Colon (tissue), 2 donors: Measurements from ENCODE around the gene FABP3.
"Not testable (repeated sequence)": the region's sequence is repeated elsewhere in the genome, so short reads cannot be mapped to it uniquely, and the experiment has no call there.

ENCODE experiments used
- FAIRE-seq: peaks from 2 replicates; lab custom pipeline; 2012; peaks lifted over from hg19 to GRCh38; lab: Jason Lieb, UNC
- donor health status: control.
- donor health status: control.

Gene FABP3

GRCh38 chr1:31398246-31398645, 25.4 kb upstream of the FABP3 start:
- FAIRE-seq: no peak

DNA sequence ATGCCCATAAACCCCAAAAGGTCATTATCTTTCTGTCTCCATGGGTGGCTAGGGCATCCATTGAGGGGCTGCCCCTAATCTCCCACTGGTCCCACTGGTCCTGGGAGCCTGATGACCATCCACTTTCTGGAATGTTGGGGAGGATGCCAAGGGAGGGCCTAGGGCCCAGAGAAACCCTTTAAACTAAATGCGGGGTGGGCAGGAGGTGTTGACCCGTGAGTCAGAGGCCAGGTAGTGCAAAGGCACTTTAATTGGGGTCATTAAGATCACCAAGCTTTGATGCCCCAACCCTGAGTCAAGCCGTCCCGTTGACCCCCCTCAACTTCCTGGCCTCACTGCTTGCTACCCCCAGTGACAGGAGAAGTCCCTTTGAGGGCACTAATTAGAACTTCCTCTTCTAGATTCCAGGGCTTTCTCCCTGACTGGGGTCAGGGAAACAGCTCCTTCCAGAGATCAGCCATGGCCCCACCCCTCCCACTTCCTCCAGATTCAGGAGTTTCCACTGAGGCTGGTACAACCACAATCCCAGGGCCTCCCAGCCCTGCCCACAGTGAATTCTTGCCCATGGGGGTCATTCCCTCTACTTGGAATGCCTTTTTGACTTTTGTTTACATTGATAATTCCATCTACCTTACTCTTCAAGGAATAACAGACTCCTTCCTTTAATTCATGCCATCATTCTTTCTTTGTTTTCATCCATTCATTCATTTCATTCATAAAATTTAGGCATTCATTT, 24.7 kb upstream of the FABP3 start:
- FAIRE-seq: no peak

DNA sequence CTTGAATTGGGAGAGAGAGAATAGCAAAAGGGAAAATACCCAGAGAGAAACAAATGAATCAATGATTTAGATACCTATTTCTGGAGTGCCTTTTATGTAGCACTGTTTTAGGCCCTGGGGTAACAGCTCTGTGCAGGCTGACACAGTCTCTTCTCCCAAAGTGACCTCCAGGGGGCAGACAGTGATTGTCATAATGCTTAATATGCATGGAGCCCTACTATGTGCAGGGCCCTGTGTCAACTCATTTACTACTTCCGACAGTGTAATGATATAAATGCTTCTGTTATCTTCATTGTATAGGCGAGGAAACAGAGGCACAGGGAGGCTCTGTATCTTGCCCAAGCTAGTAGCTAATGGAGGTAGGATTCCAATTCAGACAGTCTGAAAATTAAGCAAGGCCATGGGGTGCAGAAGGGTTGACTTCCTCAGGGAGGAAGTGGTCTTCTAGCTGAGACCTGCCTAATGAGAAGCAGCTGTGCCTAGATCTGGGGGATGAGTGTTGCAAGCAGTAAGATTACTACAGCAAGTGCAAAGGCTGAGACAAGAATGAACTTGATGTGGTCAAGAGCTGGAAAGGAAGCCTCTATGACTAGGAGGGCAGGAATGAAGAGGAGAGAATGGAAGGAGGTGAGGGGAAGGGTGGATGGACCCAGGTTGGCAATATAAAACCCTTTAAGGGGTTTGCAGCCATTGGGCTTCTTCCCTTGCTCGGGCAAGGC, 23.9 kb upstream of the FABP3 start:
- FAIRE-seq: no peak

- FAIRE-seq: no peak
Measured at GRCh38 chr1:31394584-31395193, 21.8 kb upstream of the FABP3 start.

DNA sequence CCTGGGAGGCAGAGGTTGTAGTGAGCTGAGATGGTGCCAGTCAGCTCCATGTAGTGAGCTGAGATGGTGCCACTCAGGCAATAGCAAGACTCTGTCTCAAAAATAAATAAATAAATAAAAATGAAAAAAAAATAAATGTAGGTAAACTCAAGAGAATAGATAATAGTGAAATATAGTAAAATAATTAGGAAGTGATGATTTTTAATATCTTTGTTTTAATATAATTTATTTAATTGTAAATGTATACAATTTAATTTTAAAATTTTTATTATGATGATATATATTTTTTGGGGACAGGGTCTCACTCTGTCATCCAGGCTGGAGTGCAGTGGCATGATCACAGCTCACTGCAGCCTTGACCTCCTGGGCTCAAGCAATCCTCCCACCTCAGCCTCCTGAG, 20.6 kb upstream of the FABP3 start:
- FAIRE-seq: no peak

- no peak for FAIRE-seq
Measured at GRCh38 chr1:31390071-31390470, 17.2 kb upstream of the FABP3 start.

- FAIRE-seq: no peak
Measured at GRCh38 chr1:31389616-31390015, 16.7 kb upstream of the FABP3 start.

DNA sequence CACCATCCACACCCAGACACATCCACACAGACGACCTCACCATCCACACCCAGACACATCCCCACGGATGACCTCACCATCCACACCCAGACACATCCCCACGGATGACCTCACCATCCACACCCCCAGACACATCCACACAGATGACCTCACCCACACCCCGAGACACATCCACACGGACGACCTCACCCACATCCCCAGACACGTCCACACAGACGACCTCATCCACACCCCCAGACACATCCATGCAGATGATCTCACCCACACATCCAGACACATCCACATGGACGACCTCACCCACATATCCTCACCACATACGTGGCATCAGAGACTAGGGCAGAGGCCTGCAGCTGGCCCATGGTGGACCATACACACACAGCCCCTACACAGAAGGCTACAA, 14.7 kb upstream of the FABP3 start:
- no peak for FAIRE-seq

DNA sequence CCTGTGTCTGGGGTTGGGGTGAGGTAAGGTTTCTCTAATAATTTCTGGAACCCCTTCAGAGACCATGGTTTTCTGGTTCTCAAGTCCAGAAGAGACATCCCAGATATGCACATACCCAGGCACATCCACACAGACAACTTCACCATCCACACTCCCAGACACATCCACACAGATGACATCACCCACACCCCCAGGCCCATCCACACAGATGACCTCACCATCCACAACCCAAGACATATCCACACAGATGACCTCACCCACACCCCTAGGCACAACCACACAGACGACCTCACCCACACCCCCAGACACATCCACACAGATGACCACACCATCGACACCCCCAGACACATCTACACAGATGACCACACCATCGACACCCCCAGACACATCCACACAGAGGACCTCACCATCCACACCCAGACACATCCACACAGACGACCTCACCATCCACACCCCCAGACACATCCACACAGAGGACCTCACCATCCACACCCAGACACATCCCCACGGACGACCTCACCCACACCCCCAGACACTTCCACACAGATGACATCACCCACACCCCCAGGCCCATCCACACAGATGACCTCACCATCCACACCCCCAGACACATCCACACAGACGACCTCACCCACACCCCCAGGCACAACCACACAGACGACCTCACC, 13.8 kb upstream of the FABP3 start:
- not testable (repeated sequence) for FAIRE-seq

DNA sequence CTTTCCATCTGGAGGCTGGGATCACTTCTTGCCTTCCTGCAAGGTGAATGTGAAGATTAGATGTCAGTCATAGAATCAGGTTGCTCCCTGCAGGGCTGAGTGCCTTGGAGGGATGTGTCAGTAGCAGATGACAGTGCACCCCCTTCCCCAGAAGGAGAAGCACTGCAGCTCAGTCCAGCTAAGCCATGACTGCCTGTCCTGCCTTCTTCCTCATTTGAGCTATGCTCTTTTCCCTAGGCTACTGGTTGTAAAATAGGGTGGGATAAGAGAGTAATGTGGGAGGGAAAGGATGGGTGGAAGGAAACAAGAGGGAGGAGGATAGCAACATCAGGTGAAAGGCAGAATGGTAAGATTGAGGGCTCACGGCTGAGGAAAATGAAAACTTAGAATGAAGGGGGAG, 11.1 kb upstream of the FABP3 start:
- FAIRE-seq: no peak

DNA sequence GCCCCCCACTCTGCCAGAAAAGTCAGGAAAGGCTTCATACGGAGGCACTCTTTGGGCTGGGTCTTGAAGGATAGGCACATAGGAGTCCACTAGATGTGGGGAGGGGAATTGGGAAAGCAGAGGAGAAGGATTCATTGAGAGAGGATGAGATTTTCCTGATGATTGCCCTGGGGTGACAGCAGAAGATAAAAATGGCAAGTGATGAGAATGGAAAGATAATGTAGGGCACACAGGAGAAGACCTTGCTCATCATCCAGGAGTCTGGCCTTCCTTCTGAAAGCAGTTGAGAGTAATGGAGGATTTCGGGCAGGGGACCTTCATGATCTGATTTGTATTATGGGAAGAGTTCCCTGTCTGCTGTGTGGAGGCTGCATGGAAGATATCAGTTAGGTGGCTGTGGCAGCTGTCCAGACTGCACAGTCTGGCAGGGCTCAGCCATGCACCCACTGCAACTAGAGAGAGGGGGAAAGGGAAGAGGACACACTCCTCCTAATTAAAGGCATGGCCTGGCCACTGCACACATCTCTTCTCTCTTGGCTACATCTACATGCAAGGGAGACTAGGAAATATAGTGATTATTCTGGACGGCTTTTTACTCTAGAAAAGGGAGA, 9.6 kb upstream of the FABP3 start:
- no peak for FAIRE-seq

- no peak for FAIRE-seq
Measured at GRCh38 chr1:31381394-31382294, 8.8 kb upstream of the FABP3 start.

DNA sequence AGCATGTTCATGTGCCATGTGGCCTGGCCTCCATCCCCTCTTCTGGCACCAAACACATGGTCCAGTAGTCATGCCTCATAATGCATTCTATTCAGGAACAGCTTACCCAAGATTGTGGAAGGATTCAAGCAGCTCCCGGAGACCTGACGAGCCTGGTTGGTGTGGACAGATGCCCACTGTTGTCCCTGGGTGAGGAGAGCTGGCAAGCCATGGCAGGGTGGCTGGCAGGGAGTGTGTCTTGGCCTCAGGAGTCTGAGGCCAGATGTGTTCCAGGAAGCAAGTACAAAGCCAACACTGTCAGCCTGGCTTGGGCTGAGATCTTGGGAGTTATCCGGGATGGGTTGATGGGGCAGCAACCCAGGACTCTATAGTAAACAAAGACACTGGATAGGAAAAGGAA, 7.3 kb upstream of the FABP3 start:
- FAIRE-seq: no peak

- no peak for FAIRE-seq
Measured at GRCh38 chr1:31378001-31378400, 5.1 kb upstream of the FABP3 start.

GRCh38 chr1:31377364-31377863, 4.5 kb upstream of the FABP3 start:
- FAIRE-seq: no peak

DNA sequence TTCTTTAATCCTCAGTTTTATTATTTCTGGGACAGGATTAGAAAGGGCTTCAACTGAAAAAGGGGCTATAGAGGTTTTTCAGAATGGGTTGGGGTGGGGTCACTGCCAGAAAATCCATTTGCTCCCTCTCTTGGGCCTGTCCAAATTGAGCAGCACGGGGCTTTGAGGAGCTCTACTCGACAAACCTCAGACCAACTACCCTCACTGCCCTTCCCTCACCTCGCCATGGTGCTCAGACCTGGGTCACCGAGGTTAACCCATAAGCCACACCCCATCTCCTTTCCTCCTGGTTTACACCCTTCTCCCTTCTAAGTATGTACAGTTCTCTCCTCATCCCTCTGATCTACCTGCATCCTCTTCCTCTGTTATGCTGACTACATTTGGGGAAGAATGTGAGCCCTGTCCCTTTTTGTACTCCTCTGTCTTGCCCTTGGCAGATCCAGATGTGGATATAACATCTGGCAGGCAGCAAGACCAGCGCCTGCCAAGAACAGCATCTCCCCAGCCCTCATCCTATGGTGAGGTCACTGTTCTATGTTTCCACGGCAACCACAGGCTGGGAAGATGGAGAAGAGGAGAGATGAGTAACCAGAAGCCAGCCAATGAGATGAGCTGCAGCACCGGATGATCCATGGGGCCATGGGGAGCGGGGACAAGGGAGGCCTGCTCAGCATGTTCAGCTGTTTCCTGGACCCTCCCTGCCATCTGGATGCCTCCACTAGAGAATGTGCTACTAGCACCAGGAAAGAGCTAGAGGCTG, 3.7 kb upstream of the FABP3 start:
- FAIRE-seq: no peak

- no peak for FAIRE-seq
Measured at GRCh38 chr1:31374511-31375196, 1.8 kb upstream of the FABP3 start.

- FAIRE-seq: no peak
Measured at GRCh38 chr1:31373897-31374486, 1.1 kb upstream of the FABP3 start.

DNA sequence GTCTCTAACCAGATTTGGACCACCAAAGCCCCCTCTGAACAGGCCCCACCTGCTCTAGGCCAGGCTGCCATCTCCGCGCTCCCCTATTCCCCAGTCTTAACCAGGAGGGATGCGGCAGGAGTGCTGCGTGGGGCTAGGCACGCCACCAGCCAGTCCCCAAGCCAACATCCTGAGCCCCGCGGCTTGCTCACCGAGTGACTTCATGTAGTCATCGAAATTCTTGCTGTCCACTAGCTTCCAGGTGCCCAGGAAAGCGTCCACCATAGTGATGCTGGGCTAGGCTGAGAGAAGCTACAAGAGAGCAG, 173 bp downstream of the FABP3 start:
- no peak for FAIRE-seq

- FAIRE-seq: no peak
Measured at GRCh38 chr1:31372051-31372450, 825 bp downstream of the FABP3 start.
